SK-N-DZ (cell line): ENCODE measurements around the gene PCDHGC3.

Source experiments
- DNase-seq: peaks from one replicate; pipeline ENCODE4 v3.0.0-alpha.2; 2015; ENCODE audit warnings: low spot score

PCDHGC3 gene

DNA sequence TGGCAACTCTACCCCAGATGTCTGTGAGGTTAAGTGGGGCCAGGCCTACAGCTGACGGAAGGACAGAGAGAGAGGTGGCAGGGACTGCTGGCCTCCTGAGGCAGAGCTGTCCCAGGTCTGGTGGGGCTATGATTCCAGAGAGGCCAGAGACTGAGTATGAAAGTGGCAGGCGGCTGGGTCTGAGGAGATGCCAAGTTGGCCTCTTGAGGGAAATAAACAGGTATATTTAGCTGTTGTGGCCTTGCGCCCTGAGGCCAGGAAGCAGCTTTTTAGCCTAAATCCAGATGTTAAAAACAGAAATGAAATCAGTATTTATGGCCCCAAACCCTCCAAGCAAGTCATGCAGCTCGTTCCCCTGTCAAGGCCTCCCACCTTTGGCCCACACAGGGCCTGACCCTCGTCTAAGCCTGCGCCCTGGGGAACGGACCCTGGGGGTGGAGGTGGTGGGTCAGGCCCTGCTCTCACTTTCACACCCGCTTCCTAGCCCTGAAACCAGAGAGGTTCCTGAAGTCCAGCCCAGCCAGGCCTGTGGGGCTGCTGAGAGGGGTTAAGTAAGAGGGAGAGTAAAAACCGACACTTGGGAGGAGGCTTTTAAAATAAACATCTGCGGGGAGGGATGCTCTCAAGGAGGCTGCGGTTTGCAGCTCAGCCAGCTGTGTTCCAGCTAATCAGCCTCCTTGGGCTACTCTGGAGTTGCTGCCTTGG, 31.8 kb downstream of the PCDHGC3 start:
- no peak for DNase-seq

DNA sequence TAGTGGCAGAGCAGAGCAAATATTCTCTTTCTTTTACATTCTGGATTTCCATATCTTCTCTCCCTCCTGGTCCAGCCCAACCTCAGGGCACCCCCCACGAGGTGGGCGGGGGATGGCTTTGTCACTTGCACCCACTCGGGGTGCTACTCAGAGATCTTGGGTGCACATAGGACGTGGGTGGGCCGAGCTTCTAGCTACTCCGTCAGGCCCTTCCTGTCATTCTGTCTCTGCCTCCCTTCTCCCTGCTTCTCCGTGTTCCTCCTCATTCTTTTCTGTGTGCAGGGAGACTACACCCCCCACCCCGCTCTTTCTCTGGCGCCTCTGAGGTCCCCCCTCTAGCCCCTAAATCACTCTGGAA, 32.7 kb downstream of the PCDHGC3 start:
- no peak for DNase-seq

DNA sequence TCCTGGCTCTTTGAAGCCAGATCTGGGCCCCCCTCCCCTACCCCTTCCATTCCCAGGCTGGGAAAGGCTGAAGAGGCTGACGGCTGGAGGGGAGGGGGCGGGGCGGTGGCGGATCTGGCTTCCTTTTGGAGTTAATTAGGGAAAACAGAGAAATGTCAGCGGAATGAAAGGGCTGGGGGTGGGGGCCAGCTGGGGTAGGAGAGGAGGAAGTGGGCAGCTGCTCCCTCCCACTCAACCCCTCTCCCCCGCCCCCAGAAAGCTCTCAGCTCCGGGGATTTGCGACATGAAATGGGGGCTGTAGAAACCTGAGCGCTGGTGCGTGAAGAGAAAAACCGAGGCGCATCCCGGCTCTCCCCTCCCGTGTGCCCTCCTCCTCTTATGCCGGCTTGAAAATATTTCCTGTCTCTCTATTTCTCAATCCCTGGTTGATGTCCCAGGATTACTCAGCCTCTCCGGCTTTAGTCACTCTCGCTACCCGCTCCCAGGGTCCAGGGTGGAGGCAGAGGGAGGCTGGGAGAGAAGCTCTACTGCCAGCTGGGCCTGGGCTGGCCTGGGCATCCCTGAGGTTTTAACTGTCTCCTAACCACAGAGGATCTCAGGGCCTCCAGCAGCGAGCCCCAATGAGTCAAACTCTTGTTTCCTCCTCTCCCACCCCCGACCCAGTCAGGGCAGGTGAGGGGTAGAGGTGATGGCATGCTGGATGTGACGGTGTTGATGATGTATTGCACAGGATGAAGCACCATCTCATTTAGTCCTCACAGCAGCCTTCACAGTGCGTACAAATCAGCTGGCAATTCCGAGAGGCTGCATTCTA, 33.2 kb downstream of the PCDHGC3 start:
- DNase-seq = peak; percentile 71

DNA sequence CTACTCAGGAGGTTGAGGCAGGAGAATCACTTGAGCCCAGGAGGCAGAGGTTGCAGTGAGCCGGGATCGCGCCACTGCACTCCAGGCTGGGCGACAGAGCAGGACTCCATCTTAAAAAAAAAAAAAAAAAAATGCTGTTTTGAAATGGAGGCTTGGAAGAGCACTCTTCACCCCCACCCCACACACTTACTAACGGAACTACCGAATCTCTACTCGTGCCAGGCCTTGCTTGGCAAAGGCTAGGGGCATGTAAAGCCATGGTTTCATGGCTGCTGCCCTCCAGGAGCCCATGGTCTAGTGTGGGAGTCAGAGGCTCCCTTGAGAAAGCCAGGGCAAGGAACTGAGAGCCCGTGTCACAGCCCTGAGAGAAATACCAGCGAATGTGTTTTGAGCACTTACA, 34.4 kb downstream of the PCDHGC3 start:
- no peak for DNase-seq

DNA sequence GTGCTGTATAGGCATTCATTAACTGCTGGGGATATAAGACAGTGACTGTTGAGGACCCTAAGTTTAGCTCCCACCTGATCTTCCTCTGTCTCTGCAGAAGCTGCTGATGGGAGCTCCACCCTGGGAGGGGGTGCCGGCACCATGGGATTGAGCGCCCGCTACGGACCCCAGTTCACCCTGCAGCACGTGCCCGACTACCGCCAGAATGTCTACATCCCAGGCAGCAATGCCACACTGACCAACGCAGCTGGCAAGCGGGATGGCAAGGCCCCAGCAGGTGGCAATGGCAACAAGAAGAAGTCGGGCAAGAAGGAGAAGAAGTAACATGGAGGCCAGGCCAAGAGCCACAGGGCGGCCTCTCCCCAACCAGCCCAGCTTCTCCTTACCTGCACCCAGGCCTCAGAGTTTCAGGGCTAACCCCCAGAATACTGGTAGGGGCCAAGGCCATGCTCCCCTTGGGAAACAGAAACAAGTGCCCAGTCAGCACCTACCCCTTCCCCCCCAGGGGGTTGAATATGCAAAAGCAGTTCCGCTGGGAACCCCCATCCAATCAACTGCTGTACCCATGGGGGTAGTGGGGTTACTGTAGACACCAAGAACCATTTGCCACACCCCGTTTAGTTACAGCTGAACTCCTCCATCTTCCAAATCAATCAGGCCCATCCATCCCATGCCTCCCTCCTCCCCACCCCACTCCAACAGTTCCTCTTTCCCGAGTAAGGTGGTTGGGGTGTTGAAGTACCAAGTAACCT, 35.3 kb downstream of the PCDHGC3 start:
- no peak for DNase-seq

DNA sequence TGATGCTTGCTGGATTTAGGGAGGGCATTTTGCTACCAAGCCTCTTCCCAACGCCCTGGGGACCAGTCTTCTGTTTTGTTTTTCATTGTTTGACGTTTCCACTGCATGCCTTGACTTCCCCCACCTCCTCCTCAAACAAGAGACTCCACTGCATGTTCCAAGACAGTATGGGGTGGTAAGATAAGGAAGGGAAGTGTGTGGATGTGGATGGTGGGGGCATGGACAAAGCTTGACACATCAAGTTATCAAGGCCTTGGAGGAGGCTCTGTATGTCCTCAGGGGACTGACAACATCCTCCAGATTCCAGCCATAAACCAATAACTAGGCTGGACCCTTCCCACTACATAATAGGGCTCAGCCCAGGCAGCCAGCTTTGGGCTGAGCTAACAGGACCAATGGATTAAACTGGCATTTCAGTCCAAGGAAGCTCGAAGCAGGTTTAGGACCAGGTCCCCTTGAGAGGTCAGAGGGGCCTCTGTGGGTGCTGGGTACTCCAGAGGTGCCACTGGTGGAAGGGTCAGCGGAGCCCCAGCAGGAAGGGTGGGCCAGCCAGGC, 36.1 kb downstream of the PCDHGC3 start:
- DNase-seq = no peak

DNA sequence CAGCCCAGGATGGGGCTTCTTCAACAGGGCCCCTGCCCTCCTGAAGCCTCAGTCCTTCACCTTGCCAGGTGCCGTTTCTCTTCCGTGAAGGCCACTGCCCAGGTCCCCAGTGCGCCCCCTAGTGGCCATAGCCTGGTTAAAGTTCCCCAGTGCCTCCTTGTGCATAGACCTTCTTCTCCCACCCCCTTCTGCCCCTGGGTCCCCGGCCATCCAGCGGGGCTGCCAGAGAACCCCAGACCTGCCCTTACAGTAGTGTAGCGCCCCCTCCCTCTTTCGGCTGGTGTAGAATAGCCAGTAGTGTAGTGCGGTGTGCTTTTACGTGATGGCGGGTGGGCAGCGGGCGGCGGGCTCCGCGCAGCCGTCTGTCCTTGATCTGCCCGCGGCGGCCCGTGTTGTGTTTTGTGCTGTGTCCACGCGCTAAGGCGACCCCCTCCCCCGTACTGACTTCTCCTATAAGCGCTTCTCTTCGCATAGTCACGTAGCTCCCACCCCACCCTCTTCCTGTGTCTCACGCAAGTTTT, 36.7 kb downstream of the PCDHGC3 start:
- DNase-seq = peak; percentile 42

DNA sequence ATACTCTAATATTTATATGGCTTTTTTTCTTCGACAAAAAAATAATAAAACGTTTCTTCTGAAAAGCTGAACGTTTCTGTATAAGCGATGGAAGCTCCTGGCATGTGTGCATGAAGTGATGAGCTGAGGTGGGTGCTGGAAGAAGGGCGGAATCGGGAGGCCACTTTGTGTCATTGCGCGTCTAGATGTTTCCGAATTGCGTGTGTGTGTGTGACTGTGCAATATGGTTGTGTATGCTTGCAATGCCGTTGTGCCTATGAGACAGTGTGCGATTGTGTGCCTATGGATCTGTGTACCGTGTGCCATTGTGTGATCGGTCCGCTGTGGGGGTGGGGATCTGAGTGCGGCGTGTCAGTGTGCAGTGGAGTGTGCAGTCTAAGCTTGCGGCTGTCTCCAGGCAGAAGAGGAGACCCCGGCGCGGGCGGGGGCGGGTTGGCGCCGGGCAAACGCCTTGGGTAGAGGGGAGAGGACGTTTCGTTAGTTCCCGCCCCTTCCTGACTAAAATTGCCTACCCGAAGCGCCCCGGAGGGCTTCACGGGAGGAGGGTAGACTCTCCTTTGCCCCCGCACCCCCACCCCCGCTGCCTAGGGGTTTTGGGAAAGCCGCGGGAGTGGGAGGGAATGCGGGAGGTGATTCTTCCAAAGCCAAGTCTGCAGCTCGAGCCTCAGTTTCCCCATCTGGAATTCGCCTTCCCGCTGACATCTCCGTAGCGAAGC, 37.3 kb downstream of the PCDHGC3 start:
- DNase-seq = peak; percentile 61

DNA sequence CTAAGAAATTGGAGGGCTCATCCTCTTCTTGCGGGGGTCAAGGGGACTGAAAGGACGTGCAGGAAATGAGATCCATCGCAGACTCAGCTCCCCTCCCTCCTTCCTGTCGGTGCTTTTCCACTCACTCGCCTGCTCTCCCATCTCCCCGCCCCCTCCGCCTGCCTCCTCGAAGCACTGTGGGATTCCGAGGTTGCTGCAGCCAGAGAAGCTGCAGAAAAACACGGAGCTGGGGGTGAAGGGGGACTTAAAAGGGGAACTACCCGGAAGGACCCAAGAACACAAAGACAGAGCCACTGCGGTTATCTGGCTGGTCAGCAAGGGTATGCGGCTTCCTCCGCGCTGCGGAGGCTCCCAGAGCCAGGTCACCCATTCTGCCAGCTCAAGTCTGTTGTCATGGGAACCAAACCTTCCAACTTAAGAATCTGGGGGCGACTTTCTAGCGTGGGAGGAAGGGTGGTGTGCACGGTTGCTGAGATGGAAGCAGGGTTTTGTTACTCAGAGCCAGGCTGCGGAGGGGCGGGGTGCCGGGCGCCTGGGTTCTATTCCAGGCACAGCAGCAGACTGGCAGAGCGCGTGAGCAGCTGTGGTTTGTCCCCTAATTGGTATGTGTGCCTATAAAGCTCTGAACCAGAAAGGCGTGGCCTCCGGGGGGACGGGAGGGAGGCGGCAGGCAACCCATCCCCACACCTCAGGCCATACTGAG, 38.0 kb downstream of the PCDHGC3 start:
- DNase-seq = peak; percentile 78

DNA sequence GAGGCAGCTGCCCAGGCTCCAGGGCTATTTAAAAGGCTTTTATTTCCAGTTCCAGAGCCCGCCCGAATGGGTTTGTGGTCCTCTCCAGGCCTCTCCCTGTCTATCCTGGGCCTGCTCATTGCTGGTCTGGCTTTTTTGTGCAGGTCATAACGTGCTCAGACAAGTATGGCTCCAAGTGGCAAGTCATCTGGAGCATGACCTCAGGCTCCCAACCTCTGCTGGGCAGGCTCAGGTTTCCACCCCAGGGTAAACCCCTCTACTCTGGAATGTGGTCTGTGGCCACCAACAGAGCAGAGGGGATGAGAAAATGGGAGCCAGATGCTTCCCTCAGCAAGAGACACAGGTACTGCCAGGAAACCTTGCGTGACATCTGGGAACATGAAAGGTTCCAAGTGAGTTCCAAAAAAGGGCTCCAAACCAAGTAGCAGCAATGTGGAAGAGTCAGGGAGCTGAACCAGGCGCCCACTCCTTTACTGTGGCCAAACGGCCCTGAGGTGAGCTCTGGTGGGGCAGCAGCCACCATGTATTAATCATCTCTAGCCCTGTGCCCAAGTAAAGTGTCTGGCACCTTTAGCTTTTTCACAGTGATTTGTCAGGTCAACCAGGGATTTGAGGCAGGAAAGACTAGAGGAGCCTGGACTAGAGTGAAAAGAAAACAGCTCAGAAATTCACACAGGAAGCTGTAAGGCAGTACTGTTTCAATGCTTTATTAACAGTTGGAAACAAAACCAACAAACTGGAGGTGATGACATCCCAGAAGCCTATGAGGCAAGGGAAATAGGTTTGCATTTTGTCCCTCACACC, 38.8 kb downstream of the PCDHGC3 start:
- DNase-seq = no peak

DNA sequence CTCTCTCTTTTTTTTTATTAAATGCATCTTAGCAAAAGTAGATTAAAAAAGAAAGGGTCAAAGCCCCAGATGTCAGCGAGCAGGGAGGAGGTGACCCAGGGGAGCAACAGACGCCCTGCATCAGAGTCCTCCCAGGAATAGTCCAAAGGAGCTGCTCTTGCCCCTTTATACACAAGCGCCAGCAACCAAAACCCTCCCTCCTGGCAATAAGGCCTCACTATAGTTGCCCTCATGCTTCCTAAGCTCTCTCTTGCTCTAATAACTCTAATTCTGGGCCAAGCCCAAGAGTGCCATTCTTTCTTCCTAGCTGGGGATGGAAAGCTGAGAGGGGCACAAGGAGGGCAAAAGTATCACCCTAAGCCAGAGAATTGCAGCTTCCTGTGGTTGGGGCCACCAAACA, 39.4 kb downstream of the PCDHGC3 start:
- no peak for DNase-seq

DNA sequence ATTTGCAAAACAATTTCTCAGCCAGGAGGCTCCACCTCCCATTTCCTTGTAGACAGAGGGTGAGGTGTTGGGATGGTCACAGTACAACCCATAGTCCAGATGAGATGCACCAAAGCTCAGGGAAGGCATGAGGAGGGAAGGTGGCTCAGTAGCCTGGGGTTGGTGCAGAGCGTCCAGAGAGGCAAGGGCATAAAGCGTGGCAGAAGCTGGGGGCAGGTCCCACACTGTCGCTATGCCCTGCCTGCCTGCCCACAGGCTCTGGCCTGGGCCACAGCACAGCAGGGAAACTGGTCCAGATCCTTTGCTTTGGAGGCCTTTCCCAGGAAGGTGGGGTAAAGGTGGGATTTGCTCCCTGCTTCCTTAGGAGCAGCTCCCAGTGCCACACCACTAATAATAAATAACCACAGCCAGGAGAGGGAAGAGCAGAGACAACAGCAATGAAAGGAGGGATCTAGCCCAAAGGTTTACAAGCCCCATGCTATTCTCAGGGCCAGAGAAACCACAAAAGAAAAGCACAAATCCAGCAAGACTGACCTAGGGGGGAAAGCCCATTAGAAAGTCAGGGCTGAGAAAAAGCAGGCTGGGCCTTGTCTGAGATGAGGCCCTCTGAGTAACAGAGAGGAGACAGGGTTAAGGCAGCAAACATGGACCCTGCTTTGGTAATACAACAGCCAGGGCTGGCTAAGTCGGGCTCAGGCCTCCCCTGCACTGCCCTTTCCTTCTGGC, 40.3 kb downstream of the PCDHGC3 start:
- DNase-seq = no peak

DNA sequence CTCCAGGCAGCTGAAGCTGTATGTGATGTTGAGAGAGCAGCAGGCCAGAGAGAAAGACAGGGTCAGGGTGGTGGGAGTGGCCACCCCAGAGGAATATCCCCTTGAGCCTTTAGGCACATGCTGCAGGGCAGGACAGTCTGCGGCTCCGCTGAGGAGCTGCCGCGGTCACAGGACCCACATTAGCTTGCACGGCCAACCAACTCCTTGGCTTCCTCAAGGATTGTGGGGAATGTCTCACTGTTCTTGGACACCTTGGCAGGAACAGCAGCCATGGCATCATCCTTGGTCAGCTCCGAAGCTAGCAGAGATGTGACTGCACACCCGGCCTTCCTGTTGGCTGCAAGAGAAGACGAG, 40.9 kb downstream of the PCDHGC3 start:
- DNase-seq = no peak

DNA sequence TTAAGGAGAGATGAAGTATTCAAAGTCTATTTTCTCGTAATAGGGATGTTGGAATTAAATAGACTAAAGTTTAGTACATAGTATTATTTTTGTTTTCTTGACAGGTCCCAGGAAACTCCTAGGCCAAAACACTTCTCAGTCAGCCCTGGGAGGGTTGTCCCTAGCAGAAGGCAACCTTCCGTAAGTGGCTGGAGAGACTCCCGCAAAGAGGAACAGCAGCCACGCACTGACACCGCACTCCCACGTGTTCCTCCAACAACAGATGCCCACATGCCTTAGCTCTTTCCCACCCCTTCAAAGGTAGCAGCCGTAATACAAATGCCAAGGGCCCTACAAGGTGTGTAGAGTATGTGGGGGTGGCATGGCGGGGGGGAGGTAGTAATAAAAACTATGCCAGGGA, 41.5 kb downstream of the PCDHGC3 start:
- no peak for DNase-seq

DNA sequence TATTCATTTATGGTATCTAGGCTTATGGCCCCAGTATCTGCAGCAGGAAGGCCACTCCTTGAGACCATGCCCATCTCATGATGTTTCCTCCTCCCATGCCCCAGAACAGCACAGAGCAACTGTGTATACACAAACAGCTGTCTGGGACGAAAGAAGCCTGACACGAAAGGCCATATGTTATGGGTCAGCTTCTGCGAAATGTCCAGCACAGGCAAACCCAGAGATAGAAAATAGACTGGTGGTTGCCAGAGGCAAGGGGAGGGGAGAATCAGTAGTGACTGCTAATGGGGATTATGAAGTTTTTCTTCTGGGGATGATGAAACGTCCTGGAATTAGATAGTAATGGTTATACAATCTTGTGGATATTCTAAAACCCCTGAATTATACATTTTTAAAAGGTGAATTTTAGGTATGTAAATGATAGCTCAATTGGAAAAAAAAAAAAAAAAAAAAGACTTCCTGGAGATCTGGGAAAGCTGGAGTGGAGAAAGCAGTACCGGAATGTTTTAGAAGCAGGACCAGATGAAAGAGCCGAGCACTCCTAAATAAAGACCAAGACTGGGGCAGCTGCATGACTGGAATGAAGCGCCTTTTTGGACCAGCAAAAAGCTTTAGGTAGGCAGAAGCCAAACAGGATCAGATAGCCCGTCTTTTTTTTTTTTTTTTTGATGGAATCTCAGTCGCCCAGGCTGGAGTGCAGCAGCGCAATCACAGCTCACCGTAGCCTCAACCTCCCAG, 42.3 kb downstream of the PCDHGC3 start:
- no peak for DNase-seq

DNA sequence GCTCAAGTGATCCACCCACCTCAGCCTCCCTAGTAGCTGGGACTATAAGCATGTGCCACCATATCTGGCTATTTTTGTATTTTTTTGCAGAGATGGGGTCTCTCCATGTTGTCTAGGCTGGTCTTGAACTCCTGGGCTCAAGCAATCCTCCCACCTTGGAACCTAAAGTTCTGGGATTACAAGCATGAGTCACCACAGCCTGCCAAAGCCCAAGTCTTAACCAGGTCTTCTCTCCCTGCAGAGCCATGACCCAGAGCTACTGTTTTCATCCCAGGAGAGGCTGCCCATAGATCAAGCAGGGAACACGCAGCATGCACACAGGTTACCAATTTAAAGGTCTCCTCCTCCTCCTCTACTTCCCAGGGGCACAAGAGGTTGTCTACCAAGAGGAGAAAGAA, 42.9 kb downstream of the PCDHGC3 start:
- DNase-seq = no peak

DNA sequence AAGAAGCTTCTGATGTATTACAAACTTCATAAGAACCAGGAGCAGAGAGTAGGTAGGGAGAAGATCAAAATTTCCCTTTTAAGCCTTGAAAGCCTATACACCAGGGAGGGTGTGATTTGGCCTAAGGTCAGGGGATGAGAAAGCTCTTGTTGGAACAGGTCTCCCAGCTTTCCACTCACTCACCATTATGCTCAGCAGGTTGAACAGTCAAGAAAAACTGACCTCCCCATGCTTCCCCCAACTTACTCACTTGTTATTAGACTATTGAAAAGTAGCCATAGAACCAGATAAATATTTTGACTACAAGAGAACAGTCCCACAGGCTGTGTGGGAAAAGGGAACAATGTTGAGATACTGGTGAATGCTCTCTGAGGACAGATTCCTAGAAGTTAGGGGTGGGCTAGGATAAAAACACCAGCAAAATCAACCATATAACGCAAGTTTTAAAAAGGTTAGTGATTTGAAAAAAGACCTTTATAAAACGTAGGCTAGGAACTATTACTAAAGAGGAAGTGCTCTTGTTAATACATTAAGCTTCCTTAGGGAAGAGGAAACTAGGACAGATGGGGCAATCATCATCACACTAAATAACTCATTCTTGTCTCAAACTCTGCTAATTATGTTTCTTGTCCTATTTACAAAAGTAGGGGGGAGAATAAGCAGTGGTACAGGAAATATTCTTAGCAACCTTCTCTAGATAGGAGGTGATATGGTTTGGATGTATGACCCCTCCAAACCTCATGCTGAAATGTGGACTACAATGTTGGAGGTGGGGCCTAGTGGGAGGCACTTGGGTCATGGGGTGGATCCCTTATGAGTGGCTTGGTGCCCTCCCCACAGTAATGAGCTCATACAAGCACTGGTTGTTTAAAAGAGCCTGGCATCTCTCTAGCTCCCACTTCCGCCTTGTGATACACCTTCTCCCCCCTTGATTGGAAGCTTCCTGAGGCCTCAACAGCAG, 44.1 kb downstream of the PCDHGC3 start:
- no peak for DNase-seq
